NCI-H1417 treated with DMSO at 0.1 percent for 48 hours (cell line): Measurements from ENCODE around the gene ASCC1.
"Not testable (repeated sequence)": the region's sequence is repeated elsewhere in the genome, so short reads cannot be mapped to it uniquely, and the experiment has no call there.

Experiments
- DNase-seq: peaks from one replicate; lab custom pipeline; 2025; lab: John Stamatoyannopoulos, UW

ASCC1 gene

DNA sequence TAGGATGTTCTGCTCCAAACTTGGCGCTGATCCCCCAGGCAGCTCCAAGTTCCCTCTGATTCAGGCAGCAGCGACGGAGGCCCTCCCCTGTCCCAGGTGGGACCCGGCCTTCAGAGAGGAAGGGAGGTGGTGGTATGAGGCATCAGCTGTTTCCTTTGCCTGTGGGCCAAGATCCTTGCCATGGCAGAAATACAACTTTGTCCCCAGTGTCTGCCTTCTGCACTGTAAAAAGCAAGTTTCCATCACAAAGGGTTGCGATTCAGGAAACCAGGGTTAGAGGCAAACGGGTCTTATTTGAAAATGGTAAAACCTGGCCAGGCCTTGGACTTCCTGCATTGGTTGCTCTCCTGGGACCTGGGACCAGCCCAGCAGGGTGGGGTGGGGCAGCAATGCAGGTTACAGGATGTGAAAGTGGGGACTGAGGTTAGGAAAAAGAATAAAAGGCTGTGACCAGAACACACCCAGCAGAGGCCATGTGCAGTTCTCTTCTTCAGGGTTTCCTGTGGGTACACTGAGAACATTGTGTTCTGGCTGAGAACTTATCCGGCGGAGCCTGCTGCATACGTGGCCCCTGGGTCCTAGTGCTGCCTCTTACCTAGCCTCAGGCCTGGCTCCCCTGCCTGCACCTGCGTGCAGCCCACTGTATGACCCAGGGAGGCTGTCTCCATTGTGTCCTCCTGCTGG is 32.5 kb upstream of the ASCC1 start:
- no peak for DNase-seq

DNA sequence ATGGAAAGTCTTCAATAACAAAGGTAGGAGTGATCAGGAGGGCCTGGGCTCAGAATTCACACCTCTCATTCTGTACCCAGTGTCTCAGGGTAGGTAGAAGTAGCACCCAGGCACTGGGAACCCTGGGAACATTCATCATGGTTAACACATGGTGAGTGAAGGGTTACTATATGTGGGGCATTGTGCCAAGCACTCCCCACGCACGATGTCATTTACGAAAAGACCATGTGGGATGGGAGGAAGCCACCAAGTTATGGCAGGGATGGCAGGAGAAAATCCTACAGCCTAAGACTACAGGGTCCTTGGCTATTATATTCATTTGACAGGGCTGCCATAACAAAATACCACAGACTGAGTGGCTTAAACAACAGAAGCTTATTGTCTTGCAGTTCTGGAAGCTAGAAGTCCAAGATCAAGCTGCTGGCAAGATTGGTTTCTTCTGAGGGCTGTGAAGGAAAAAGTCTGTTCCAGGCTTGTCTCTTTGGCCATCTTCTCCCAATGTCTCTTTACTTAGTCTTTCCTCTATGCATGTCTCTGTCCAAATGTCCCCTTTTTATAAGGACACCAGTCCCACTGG is 30.0 kb upstream of the ASCC1 start:
- no peak for DNase-seq

DNA sequence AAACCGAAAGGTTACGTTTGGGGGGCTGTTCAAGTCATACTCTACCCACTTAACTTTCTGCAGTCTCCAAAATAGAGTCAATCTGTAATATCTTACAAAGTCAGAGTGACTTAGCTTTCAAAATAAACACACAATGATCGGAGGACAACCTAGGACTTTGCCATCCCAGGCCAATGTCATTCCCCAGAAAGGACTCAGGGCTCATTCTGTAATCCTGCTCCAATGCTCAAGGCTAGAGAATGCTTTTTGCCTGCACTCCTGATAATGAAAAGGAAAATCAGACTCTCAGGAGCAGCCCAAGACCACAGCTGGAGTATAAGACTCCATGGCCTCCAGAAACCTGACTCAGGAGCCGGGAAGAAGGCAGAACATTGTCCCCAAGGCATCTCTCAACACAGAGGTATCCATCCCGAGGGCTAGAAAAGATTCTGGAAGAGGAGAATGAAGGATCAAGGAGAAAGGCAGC is 28.5 kb upstream of the ASCC1 start:
- no peak for DNase-seq

DNA sequence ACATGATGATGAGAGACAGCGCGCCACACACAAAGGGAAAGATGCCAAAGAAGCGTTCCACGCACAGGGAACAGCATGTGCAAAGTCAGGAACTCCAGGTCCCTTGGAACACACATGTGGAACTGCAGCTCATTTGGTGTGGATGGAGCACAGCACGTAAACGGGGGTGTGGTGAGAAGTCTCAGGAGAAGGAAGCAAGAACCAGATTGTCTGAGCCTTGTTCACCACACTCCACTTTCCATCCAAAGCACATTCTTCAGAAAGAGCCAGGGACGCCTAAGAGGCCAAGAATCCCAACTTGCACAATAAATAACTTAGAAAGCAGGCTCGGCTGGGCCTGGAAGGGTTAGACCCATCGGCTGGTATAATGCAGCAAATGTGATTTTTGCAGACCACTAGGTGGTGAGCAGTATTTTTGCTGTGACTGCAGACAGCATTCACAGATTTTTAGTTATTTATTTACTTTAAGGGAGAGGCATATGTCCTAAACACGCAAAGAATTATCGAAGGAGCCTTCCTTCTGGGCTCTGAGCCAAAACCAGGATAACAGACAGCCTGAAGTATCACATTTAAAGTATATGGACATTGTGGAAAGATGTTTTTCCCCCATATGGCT is 27.9 kb upstream of the ASCC1 start:
- DNase-seq = no peak

DNA sequence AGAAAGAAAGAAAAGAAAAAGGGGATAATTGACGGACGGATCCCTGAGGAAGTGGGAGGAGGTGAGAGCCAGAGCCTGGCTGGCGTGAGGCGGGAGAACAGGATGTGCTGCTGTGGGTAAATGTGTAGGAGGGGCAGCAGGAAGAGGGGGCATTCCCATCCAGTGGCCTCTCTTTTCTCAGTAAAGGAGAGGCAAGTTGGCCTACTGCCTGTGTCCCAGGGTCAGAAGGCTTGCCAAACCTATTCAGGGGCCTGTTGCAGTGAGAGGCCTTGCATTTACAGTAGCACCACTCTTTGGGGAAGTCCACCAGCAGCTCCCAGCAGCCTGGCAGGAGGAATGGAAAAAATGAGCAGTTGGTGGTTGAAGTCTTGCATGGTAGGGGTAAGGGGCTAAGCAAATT is 26.6 kb upstream of the ASCC1 start:
- no peak for DNase-seq

DNA sequence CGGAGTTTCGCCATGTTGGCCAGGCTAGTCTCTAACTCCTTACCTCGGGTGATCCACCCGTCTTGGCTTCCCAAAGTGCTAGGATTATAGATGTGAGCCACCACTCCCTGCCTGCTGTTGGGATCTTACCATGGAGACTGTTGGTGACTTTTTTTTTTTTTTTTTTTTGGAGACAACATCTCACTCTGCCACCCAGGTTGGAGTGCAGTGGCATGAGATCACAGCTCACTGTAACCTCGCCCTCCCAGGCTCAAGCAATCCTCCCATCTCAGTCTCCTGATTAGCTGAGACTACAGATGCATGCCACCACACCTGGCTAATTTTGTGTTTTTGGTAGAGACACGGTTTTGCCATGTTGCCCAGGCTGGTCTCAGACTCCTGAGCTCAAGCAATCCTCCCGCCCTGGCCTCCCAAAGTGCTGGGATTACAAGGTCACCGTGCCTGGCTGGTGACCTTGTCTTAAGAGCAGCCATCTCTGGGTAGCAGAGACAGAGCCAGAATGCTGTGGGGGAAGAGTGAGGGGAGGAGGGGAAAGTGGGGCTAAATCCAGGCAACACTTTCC is 25.7 kb upstream of the ASCC1 start:
- DNase-seq = no peak

DNA sequence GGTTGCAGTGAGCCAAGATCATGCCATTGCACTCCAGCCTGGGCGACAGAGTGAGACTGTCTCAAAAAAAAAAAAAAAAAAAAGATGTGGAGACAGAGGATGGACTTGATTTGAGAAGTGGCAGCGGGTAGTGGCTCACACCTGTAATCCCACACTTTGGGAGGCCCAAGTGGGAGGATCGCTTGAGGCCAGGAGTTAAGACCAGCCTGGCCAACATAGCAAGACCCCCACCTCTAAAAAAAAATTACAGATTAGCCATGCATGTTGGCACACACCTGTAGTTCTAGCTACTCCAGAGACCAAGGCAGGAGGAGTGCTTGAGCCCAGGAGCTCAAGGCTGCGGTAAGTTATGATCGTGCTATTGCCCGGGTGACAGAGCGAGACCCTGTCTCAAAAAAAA is 24.3 kb upstream of the ASCC1 start:
- DNase-seq = no peak

DNA sequence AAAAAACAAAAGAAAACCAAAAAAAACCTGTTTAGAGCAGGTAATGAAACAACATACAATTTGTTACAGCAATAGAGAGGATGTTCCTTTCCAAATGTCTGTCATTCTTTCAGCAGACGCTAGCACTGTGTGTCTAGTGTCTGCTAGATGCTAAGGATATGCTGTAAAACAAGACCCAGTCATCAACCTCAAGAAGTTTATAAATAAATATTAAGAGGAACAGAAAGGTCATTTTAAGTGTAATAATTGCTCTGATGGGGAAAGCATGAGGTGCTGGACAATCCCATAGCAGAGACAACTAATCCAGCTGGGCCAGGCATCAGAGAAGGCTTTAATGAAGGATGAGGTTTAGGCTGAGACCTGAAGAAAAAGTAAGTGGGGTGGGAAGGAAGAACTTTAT is 23.3 kb upstream of the ASCC1 start:
- no peak for DNase-seq

DNA sequence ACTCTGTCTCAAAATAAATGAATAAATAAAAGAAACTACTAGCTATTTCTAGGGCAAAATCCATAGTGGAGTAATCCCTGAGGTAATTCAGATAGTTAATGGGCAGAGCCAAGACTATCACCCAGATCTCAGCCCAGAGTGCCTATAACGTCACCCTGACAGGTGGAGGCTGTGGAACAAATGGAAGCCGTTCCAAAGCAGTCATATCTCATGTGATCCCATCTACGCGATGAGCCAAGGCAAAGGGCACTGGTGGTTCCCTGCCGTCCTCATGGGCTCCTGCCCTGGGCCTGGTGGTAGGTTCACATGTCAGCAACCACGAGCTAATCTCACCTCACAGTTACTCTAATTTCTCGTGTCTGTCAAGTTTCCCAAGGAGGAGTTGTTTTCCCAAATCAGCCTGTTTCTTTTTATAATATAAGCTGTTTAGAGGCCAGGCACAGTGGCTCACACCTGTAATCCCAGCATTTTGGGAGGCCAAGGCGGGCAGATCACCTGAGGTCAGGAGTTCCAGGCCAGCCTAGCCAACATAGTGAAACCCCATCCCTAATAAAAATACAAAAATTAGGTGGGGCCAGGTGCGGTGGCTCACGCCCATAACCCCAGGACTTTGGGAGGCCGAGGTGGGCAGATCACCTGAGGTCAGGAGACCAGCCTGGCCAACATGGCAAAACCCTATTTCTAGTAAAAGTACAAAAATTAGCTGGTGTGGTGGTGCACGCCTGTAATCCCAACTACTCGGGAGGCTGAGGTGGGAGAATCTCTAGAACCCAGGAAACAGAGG is 22.5 kb upstream of the ASCC1 start:
- DNase-seq = no peak

DNA sequence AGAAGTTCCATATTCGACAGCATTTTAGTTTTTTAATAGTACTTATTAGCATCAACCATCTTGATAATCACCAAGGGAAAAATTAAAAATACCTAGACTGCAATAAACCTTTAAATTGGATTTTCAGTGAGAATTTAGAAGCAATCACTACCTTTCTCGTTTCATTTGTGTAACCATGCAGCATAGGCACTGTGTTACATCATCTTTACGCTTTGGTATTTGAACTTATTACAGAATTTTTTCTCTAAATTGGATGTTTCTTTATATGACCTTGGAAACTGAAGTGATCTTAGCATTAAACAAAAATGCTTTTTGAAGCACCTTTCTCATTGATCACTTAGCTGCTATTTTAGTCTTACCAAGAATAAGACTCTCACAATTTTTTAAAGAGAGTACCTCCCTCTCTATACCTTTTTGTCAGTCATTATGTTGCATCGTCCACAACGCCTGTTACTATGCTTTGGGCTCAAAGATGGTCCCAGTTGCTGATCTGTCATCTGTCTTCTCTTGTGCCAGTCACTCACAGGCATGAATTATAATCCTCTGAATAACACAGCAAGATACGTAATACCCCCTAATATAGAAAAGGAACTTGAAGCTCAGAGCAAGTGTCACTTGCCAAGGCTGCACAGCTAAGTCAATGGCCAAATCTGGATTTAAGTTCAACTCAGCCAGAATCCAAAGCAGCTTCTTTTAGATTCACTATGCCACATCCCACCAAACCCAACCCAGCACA is 19.6 kb upstream of the ASCC1 start:
- no peak for DNase-seq

DNA sequence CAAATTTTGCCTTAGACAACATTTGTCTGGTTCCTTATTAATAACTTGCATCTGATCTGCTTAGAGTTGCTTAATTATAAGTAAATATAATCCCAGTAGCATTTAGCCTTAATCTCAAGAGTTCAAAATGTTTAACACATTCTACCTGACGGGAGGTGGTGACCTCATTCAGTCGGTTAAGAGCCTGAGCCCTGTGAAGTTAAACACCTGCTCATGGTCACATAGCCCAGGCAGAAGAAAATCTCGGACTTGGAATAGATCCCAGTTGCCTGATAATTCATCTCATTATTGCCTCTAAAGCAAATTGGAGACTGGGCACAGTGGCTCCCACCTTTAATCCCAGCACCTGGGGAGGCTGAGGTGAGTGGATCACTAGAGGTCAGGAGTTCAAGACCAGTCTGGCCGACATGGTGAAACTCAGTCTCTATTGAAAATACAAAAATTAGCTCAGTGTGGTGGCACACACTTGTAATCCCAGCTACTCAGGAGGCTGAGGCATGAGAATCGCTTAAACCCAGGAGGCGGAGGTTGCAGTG is 18.6 kb upstream of the ASCC1 start:
- no peak for DNase-seq

DNA sequence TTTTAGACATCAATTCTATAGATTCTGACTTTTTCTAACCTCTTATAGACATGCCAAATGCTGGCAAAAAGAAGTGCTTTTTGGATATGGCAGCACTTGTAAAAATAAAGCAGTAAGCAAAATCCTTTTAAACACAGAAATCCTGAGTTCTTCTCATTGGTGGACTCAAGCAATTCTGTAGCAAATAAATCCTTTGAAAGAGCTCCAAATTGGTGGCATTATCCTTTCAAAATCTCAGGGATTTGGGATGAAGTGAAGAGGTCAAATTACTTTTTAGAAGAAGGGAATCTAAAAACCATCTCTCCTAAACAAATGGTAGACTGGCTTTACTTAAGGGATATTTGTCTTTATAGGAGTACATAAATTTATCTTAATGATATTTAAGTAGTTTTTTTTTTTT is 17.5 kb upstream of the ASCC1 start:
- no peak for DNase-seq

DNA sequence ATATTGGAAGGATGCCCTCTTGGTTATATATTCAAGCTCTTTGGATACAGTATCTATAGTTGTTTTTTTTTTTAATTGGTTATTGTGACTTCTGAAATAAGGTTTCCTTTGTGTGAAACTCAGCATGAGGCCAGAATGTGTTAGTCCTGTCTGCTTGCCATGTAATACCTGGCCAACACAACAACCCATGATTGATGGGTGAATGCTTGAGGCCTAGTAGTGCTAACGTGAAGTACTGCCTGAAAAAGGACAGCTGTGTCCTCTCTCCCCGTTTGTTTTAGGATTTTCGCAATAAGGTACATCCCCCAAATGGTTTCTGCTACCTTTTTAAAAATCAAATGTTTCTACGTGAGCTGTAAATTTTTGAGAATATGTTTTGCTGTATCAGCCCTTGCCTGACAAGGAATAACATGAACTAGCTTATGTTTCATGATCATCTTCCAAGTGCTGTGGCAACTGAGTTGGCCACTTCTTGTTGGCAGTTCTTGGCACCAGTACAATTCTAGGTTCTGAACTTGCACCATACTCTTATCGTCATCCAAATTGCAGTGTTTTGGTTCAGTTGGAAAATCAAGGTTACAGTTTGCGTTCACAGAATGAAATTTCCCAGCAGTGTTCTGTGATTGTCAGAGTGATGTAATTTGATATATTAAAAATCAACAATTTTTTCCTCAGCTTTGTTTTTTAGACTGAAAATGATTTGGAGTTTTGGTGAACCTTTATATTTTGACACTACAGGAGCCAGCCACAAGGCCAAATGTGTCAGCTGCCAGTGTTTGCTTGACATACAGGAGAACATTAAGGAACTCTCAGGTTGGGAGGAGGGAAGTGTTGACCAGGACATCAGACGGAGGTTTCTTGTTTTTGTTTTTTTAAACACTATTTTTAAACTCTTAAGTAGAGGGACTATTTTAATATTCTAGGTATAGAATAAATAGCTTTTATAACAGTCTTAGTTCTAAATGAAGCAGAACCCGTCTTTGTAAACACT is 13.5 kb upstream of the ASCC1 start:
- DNase-seq = peak; percentile 33

DNA sequence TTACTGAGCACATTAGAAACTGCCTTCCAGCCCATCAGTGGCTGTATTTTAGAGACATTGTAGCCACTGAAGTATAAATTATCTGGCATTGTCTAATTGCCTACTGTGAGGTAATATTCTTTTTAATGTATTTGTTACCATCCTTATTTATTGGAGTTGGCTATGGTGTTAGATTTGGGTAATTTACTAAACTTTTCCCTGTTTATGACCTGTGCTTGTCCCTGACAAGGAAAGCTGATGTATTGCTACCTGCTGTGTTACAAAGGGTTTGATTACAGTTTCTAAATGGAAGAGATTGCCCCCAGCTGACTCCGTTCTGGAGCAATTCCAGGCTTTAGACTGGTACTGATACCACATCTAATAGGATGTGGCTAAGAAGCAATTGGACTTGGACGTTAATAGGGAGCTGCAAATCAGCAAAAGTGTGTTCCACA is 12.3 kb upstream of the ASCC1 start:
- peak; percentile 57 for DNase-seq

DNA sequence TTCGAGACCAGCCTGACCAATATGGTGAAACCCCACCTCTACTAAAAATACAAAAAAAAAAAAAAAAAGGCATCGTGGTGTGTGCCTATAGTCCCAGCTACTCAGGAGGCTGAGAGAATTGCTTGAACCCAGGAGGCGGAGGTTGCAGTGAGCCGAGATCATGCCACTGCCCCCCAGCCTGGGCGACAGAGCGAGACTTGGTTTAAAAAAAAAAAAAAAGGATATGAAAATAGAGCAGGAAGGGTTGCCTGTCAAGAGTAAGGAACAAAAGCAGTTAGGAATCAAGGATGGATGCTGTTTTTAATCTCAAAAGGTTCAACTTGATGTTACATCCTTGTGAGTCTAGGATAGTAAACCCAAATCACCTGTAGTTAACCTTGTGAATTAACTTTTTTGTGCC is 11.8 kb upstream of the ASCC1 start:
- no peak for DNase-seq

DNA sequence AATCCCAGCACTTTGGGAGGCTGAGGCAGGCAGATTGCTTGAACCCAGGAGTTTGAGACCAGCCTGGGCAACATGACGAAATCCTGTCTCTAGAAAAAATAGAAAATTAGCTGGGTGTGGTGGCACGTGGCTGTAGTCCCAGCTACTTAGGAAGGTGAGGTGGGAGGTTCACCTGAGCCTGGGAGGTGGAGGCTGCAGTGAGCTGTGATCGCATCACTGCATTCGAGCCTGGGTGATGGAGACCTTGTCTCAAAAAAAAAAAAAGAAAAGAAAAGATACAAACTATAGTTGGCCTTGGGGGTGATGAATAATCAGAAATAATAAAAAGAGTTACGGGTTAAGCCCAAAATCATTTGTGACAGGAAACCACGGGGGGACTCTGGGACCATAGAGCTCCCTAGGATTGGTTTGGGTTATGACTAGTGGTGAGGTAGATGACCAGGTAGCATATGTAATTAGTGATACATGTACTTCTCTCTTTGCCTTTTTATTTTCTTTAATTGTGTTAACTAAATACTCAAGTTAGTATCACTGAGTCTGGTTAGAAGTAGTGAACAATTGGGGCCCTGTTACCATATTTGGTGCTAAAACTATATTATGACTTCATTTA is 10.4 kb upstream of the ASCC1 start:
- DNase-seq = no peak

DNA sequence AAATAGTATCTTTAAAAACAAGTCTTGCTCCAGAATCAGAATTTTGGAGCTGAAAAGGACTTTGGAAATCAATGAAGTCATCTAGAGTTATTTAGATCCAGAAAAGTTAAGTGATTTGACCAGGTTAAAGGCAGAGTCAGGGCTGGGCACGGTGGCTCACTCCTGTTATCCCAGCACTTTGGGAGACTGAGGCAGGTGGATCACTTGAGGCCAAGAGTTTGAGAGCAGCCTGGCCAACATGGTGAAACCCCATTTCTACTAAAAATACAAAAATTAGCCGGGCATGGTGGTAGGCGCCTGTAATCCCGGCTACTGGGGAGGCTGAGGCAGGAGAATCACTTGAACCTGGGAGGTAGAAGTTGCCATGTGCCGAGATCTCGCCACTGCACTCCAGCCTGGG is 8.1 kb upstream of the ASCC1 start:
- not testable (repeated sequence) for DNase-seq

DNA sequence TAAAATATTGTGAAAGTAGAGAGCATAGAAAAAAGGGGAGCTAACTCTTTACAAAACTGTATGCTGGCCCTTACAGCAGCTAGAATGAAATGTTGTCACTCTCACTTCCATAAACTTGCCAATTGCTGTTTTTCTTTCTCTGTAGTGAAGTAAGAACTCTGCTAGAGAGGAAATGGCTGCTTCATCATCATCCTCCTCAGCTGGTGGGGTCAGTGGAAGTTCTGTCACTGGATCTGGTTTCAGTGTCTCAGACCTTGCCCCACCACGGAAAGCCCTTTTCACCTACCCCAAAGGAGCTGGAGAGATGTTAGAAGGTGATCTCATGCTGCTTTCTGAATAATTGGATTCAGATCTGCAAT is 7.6 kb upstream of the ASCC1 start:
- no peak for DNase-seq

DNA sequence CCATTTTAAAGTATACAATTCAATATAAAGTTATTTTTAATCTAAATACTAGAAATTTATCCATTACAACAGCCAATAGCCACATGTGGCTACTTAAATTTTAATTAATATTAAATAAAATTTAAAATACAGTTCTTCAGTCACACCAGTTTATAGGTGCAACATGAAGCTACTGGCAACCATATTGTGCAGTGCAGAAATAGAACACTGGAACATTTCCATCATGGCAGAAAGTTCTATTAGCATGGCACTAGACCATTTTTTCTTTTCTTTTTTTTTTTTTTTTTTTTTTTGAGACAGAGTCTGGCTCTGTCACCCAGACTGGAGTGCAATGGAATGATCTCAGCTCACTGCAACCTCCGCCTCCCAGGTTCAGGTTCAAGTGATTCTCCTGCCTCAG is 5.2 kb upstream of the ASCC1 start:
- no peak for DNase-seq

DNA sequence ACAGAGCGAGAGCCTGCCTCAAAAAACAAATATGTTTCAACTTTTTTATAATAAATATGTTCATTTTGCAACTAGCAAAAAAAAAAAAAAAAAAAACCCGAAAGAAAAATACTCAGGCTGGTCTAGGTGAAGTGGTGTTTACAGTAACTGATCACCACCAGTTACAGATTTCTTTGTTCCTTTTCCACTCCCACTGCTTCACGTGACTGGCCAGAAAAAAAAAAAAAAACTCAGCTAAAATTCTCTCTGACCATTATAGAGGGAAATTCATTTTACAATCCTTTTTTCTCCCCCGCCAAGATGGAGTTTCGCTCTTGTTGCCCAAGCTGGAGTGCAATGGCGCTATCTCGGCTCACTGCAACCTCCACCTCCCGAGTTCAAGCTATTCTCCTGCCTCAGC is 4.6 kb upstream of the ASCC1 start:
- no peak for DNase-seq
